Stimulated activated CD4-positive, alpha-beta T cell treated with anti-CD3 and anti-CD28 coated beads, Interleukin-2, amount 100 ng/mL, for 4 hours (primary cell): ENCODE results near the gene IFNA6.

Experiments used
- DNase-seq: peaks from one replicate; pipeline ENCODE4 v3.0.0-alpha.2; 2020; ENCODE audit warnings: low read depth

Gene IFNA6

GRCh38 chr9:21331676-21332402 lies 18.8 kb downstream of the IFNA6 start:
- no peak for DNase-seq

- no peak for DNase-seq
These were observed 24.1 kb downstream of the IFNA6 start for GRCh38 chr9:21326526-21327139.

GRCh38 chr9:21324047-21324446 lies 26.6 kb downstream of the IFNA6 start:
- DNase-seq = no peak

- no peak for DNase-seq
These were observed 27.7 kb downstream of the IFNA6 start for GRCh38 chr9:21322911-21323461.

- no peak for DNase-seq
These were observed 30.2 kb downstream of the IFNA6 start for GRCh38 chr9:21320465-21320864.

- no peak for DNase-seq
These were observed 32.4 kb downstream of the IFNA6 start for GRCh38 chr9:21317956-21318923.

GRCh38 chr9:21316860-21317259 lies 33.8 kb downstream of the IFNA6 start:
- DNase-seq = no peak

GRCh38 chr9:21316032-21316842 lies 34.5 kb downstream of the IFNA6 start:
- no peak for DNase-seq

GRCh38 chr9:21314152-21314551 lies 36.5 kb downstream of the IFNA6 start:
- DNase-seq = no peak

- no peak for DNase-seq
These were observed 38.8 kb downstream of the IFNA6 start for GRCh38 chr9:21311889-21312288.

- DNase-seq = no peak
These were observed 45.5 kb downstream of the IFNA6 start, which contains the start of gene IFNA5 for GRCh38 chr9:21305213-21305612. Gene IFNA5 (minus strand): TSS chr9:21305313. CDS start chr9:21305256, 57 bp downstream.
